A549 (cell line): ENCODE measurements around the gene TFAM.

Experiments
- CBX2 ChIP-seq: fragments of 200-600 bp; sonication (generic); IDR thresholded peaks from 2 replicates; pipeline ENCODE4 v1.6.1; 2016; ENCODE audit warnings: low read depth, mild to moderate bottlenecking, borderline replicate concordance
- ESRRA ChIP-seq: fragments of 150-350 bp; IDR thresholded peaks from 2 replicates; pipeline ENCODE4 v1.6.1; 2014; ENCODE audit warnings: mild to moderate bottlenecking, low read length, borderline replicate concordance
- MYC ChIP-seq: IDR thresholded peaks from 2 replicates; pipeline ENCODE4 v1.6.1; 2012; ENCODE audit warnings: mild to moderate bottlenecking, inconsistent platforms, low read length, improper control_type of control experiment, borderline replicate concordance
- POLR2A ChIP-seq: IDR thresholded peaks from 2 replicates; pipeline ENCODE4 v1.6.1; 2012; ENCODE audit warnings: mild to moderate bottlenecking, low read length
- USF2 ChIP-seq: fragments of 450-650 bp; IDR thresholded peaks from 2 replicates; pipeline ENCODE4 v1.6.1; 2014; ENCODE audit warnings: antibody characterized with exemption

DNA sequence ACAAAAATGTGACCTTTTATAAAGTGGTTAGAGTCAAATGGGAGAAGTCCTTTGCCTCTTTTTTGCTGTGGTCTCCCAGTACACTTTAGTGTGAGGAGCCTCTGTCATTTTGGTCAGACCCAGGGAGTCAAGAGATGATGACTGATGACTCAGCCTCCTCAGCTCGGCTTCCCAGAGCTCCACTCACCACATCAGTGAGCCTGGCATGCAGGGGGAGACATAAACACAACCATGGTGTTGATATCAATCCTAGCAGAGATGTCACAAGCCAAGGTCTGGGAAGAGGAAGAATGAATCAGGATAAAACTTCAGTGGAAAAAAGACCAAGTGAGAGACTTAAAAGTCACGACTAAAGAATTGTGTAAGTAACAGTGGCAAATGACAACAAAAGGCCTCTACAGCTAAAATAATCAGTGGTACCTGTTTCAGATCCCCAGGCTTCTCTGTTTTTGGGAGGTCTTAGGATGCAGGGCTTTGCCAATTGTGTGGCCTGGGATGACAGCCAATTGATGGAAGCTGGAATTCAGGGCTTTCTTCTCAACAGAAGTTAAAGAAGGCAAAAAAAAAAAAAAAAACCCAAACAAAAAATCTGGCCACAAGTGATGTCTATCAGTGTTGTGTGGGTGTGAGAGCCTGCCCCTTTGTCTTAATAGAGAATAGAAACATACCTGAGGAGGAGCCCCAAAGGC is 50.2 kb downstream of the TFAM start:
- TF ChIP-seq USF2 (no peak), CBX2 (no peak), POLR2A (no peak), ESRRA (no peak), MYC (no peak)
